Left lobe of liver (tissue), 2 donors: ENCODE results near the gene STAG1. TPM values are rescaled to one million over a fixed set of nuclear protein-coding genes. Genes with fewer than 3 reads are reported as not detected.
"Not testable (repeated sequence)": the region's sequence is repeated elsewhere in the genome, so short reads cannot be mapped to it uniquely, and the experiment has no call there.

ENCODE experiments used
- ATAC-seq: fragments of 200-7000 bp; cut with Tn5 transposase; one replicate; pipeline ENCODE4 v1.9.1; 2020; ENCODE audit warnings: mild to moderate bottlenecking, moderate library complexity
- DNase-seq: peaks from one replicate; pipeline ENCODE4 v3.0.0-alpha.2; 2020; ENCODE audit warnings: low spot score
- total RNA-seq: library from RNA; stranded (reverse); gene quantifications from one replicate; pipeline ENCODE4 v1.2.1, GENCODE V29; 2021
- donor health status: DM: no; HTN: no; CAD: no; lungs with moderate emphysema.
- donor health status: DM: no; HTN: yes; CAD: no.

STAG1 gene
- total RNA-seq, 1 donor from 2014 or later: 11.0 TPM

GRCh38 chr3:136709775-136710174, 42.4 kb downstream of the STAG1 start:
- ATAC-seq, DNase-seq: not testable (repeated sequence)

DNA sequence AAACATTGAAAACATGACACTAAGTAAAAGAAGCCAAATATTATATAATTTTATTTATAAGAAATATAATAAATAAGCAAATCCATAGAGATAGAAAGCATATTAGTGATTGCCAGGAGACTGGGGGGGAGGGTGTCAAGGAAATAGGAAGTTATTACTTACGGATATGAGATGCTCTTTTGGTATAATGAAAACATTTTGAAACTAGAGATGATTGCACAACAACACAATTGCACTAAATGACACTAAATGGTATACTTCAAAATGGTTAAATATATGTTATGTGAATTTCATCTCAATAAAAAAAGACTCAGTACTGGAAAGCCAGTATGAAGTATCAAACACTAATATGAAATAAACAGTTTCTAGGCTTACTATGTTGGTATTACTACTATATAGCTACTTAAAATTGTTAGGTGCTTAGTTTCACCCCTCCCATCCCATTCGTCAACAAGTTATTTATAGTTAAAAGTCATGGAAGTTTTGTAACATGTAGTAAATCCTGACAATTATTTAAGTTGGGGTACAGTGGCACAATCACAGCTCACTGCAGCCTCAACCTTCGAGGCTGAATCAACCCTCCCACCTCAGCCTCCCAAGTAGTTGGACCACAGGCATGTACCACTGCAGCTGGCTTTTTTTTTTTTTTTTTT, 43.7 kb downstream of the STAG1 start:
- ATAC-seq: no peak

DNA sequence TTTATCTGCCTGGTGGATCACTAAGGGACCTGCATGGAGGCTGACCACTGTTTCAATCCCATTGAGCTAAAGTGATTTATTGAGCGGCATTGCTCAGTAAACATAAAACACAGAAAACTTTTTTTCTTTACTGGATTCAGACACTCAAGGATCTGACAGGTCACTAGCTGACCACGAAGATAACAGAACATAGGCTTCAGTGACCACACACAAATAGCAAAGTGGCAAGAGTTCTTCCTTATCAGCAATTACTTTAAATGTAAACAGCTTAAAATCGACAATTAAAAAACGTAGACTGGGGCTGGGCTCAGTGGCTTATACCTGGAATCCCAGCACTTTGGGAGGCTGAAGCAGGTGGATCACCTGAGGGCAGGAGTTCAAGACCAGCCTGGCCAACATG, 48.7 kb downstream of the STAG1 start:
- no peak for DNase-seq
- no peak for ATAC-seq

More for the DNA sequence above, 43.7 kb downstream of the STAG1 start:
- no peak for DNase-seq

- DNase-seq (no peak), ATAC-seq (no peak)
Observed at GRCh38 chr3:136699271-136699828, 52.8 kb downstream of the STAG1 start.

DNA sequence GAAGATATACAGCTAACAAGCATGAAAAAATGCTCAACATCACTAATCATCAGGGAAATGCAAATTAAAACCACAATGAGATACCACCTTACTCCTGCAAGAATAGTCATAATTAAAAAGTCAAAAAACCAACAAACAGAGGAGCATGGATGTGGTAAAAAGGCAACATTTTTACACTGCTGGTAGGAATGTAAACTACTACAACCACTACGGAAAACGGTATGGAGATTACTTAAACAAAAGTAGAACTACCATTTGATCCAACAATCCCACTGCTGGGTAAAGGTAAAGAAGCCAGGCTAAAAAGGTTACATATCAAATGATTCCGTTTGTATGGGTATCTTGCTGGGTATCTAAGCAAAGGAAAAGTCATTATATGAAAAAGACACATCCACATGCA, 53.8 kb downstream of the STAG1 start:
- no peak for DNase-seq
- no peak for ATAC-seq

GRCh38 chr3:136696797-136697196, 55.4 kb downstream of the STAG1 start:
- ATAC-seq (no peak), DNase-seq (no peak)

DNA sequence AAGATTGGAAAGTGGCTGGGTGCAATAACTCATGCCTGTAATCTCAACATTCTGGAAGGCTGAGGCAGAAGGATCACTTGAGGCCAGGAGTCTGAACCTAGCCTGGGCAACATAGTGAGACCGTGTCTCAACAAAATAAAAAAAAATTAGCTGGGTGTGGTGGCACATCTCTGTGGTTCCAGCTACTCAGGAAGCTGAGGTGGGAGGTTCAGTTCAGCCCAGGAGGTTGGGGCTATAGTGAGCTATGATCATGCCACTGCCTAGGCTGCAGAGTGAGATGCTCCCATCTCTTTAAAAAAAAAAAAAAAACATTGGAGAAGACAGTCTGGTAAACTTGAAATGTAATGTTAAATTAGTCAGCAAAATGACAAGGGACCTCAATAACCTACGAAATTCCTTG, 57.9 kb downstream of the STAG1 start:
- ATAC-seq (no peak), DNase-seq (no peak)

DNA sequence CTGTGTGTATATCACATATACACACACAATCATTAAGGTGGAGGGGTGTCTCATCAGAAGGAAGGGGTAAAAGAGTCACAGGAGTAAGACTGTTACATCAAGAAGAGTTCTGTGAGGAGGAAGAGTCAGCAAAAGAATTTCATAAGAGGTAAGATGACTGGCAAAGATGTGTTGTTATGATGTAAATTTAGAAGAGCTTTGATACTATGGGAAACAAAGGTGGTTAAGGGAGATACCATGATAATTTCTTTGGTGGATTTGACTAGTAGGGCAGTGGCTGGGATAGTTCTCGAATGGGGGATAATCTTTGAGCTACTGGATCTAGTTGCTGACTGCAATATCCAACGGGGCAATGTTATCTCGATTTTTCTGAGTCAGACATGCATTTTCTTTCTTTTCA, 61.6 kb downstream of the STAG1 start:
- no peak for DNase-seq
- ATAC-seq: no peak

- ATAC-seq (peak; percentile 42), DNase-seq (no peak)
Observed at GRCh38 chr3:136685882-136686281, 66.3 kb downstream of the STAG1 start.

DNA sequence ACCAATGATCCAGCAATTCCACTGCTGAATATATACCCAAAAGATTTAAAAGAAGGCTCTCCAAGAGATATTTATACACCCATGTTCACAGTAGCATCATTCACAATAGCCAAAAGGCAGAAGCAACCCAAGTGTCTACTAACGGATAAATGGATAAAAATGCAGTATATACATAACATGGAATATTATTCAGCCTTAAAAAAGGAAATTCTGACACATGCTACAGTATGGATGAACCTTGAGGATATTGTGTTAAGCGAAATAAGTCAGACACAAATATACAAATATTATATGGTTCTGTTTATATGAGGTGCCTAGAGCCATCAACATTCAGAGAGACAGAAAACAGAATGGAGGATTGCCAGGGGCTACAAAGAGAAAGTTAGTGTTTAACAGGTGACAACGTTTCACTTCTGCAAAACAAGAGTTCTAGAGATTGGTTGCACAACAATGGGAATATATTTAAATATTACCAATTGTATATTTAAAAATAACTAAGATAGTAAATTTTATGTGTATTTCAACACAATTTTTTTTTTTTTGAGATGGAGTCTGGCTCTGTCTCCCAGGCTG, 69.4 kb downstream of the STAG1 start:
- ATAC-seq (no peak), DNase-seq (no peak)

GRCh38 chr3:136678981-136679380, 73.2 kb downstream of the STAG1 start:
- DNase-seq (no peak), ATAC-seq (no peak)

- DNase-seq (no peak), ATAC-seq (no peak)
Observed at GRCh38 chr3:136676009-136676408, 76.2 kb downstream of the STAG1 start.

DNA sequence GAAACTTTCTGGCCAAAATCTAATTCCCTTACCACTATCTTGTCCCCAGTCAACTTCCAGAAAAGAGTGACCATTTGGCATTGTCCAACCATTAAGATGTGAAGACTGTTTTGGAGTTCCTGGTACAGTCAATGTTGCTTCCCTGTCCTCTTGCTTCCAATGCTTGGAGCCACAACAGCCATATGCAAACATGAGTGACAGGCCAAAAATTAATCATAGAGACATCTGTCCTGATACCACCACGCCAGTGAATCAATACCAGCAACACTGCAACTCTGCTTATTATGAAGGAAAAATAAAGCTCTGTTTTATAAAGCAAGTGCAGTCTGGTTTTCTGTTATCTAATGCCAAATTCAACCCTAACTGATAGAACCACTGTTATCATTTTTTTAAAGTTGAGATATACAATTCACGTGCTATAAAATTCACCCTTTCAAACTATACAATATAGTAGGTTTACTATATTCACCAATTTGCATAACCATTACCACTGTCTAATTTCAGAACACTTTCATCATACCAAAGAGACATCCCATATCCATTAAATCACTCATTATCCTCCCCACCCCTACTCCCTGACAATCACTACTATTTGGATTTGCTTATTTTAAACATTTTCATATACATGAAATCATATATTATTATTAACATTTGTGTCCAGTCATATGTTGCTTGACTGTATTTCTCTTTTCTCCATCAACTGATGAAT, 76.9 kb downstream of the STAG1 start:
- DNase-seq: no peak
- no peak for ATAC-seq

DNA sequence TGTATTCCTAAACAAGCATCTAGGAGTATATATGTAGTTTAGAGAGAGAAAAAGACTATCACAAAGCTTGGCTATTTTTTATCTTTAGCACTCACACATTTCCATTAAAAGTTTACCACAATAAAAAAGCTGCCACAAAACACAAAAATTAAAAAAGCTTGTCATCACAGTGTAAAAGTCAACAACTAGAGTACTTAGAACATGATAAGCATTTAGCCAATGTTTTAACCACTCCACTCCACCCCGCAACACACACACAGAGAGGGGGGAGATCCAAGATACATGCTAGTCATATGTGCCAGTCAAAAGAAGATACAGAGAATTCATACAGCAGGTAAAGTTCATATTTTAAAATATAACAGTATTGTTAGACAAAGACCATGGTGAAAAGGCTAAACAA, 79.7 kb downstream of the STAG1 start:
- DNase-seq (no peak), ATAC-seq (no peak)

DNA sequence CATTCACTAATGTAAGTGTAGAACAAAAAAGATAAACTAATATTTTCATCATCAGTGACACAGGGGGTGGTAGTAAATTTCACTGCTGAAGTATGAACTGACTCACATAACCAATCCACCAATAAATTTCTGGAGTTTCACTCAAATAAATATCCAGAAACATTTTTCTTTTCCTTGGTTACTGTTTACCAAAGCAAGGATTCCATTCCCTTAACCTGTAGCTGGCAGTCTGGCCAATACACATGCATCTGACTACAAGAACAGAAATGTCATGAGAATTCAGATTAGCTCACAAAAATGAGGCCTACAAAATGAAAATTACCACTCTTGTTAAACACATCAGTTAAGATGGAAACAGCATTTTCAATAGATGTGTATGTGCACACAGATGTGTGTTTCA, 80.3 kb downstream of the STAG1 start:
- ATAC-seq (no peak), DNase-seq (no peak)

DNA sequence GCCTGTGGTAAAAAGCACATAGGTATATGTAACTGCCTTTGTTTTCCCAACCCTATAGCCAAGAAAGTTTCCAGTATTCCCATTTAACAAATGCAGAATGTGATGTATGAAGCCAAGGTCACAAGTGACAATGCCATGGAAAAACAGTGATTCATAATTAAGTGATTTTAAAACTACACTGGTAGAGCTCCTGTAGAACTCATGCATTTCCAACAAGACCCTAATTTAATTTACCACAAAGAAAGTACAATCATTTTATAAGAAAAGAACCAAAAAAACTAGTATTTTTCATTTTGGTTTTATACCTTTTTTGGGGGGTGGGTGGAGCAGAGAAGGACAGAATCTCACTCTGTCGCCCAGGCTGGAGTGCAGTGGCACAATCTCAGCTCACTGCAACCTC, 82.0 kb downstream of the STAG1 start:
- ATAC-seq (no peak), DNase-seq (no peak)

DNA sequence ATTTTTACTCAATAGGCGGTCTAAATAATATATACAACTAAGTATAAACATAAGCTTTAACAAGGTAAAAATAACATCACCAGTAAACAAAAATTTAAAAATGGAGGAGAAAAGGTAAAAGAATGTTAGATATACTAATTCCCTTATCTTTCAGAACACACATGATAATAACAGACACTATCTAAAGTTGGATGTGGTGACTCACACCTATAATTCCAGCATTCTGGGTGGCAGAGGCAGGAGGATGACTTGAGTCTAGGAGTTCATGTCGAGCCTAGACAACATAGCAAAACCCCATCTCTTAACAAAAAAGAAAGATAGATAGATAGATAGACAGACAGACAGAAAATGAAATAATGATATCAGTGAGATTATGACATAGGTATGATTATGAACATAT, 85.1 kb downstream of the STAG1 start:
- no peak for DNase-seq
- ATAC-seq: no peak

- ATAC-seq, DNase-seq: not testable (repeated sequence)
Observed at GRCh38 chr3:136666301-136666700, 85.9 kb downstream of the STAG1 start.

DNA sequence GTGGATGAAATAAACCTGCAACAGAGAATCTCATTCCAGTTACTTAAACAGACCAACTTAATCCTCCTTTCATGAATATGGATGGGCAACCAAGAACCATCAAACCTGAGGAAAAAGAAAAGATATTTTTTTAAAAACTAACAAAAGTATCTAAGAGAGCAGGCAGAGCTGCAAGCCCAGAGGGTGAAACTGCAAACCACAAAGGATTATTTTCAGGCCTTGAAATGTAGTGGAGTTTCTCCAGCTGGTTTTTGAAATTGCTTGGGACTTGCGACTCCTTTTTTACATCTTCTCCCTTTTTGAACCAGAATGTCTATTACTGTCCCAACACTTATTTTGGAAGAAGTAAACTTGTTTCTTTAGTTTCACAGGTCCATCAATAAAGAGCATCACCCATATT, 87.4 kb downstream of the STAG1 start:
- ATAC-seq (no peak), DNase-seq (no peak)

DNA sequence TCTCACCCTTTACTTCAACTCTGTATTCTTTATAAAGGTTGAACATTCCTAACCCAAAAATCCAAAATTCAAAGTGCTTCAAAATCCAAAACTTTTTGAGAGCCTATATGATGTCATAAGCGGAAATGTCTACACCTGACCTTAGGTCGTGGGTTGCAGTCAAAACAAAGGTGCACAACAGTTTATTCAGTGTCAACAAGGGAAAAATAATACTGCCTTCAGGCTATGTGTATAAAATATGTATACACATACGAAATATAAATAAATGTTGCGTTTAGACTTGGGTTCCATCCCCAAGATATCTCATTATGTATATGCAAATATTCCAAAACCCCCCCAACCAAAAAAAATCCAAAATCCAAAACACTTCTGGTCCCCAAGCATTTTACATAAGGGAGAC, 90.9 kb downstream of the STAG1 start:
- DNase-seq (no peak), ATAC-seq (no peak)

DNA sequence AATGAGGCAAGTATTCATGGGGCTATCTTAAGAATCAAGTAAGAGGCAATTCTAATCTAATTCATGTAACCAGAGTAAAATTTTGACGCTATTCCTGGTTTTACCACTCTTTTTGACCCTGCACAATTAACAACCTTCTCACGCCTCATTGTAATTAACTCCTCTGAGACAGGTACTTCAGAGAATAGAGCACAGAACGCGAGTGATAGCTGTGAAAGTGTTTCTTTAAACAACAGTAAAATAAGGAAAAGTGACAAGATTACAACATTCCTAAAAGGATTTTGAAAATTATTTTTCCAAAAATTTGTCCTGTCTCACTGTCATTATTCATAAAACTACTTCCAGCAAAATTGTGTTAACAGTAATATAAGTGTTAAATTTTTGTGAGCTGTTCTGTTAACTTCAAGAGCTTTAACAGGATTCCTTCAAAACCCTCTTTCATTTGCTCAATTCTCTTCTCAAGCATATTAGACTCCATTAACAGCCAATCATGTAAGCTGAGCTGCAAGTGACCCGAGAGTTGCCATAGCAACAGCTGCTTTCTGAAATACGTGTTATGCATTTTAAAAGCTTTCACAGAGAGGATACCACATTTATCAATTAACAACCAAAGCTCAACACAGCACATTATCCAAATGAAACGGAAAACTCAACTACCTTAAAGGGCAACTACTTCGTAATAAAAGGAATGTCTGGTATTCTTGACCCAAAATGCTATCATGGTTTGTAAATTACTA, 93.1 kb downstream of the STAG1 start:
- ATAC-seq: no peak

More for the DNA sequence above, 93.1 kb downstream of the STAG1 start:
- DNase-seq: no peak
